HEK293 (cell line): Measurements from ENCODE around the gene TTC31.

ENCODE experiments used
- IKZF3 ChIP-seq: fragments of 450-650 bp; IDR thresholded peaks from 2 replicates; pipeline ENCODE4 v1.5.0; 2018; ENCODE audit warnings: missing biosample characterization, mild to moderate bottlenecking, missing genetic modification characterization, moderate library complexity
- MYNN ChIP-seq: fragments of 450-650 bp; formaldehyde crosslinking; IDR thresholded peaks from 2 replicates; pipeline ENCODE4 v1.5.1; 2016; ENCODE audit warnings: missing biosample characterization, missing genetic modification characterization, borderline replicate concordance
- ZFP41 ChIP-seq: fragments of 450-650 bp; formaldehyde crosslinking; IDR thresholded peaks from 2 replicates; pipeline ENCODE4 v1.5.1; 2016; ENCODE audit warnings: missing biosample characterization, missing genetic modification characterization, borderline replicate concordance
- ZNF121 ChIP-seq: fragments of 450-650 bp; formaldehyde crosslinking; IDR thresholded peaks from 2 replicates; pipeline ENCODE4 v1.5.1; 2016; ENCODE audit warnings: missing biosample characterization, missing genetic modification characterization
- ZNF133 ChIP-seq: fragments of 450-650 bp; formaldehyde crosslinking; IDR thresholded peaks from 2 replicates; pipeline ENCODE4 v1.5.1; 2016; ENCODE audit warnings: missing biosample characterization, missing genetic modification characterization
- ZNF184 ChIP-seq: fragments of 450-650 bp; IDR thresholded peaks from 2 replicates; pipeline ENCODE4 v1.5.1; 2018; ENCODE audit warnings: missing biosample characterization, mild to moderate bottlenecking, missing genetic modification characterization
- ZNF274 ChIP-seq, 2 experiments: fragments of 200-500 bp in 1 of 2; fragments of 450-650 bp in 1 of 2; sonication (Bioruptor generic) in 1 of 2; formaldehyde crosslinking in 1 of 2; IDR thresholded peaks; 2 replicates each; pipeline versions ENCODE4 v1.5.1 to v1.6.1; 2014 to 2016; ENCODE audit warnings: borderline replicate concordance in 1 of 2, inconsistent platforms in 1 of 2, low read length in 1 of 2, missing biosample characterization in 1 of 2, missing genetic modification characterization in 1 of 2
- ZNF366 ChIP-seq: fragments of 450-650 bp; formaldehyde crosslinking; conservative IDR thresholded peaks from 2 replicates; pipeline ENCODE4 v1.5.1; 2016; ENCODE audit warnings: missing biosample characterization, missing genetic modification characterization
- ZNF529 ChIP-seq: fragments of 450-650 bp; formaldehyde crosslinking; IDR thresholded peaks from 2 replicates; pipeline ENCODE4 v1.5.1; 2017; ENCODE audit warnings: missing genetic modification characterization, missing biosample characterization; ENCODE audit not compliant: insufficient replicate concordance
- ZNF530 ChIP-seq: fragments of 450-650 bp; formaldehyde crosslinking; IDR thresholded peaks from 2 replicates; pipeline ENCODE4 v1.5.1; 2016; ENCODE audit warnings: low read depth, missing biosample characterization, missing genetic modification characterization
- ZNF596 ChIP-seq: fragments of 450-650 bp; IDR thresholded peaks from 2 replicates; pipeline ENCODE4 v1.5.0; 2018; ENCODE audit warnings: missing biosample characterization, mild to moderate bottlenecking, missing genetic modification characterization, moderate library complexity
- ZNF626 ChIP-seq: fragments of 450-650 bp; sonication (Bioruptor Pico); formaldehyde crosslinking; IDR thresholded peaks from 2 replicates; pipeline ENCODE4 v1.5.1; 2018; ENCODE audit warnings: missing biosample characterization, missing genetic modification characterization, inconsistent platforms
- ZNF701 ChIP-seq: fragments of 450-650 bp; formaldehyde crosslinking; IDR thresholded peaks from 2 replicates; pipeline ENCODE4 v1.5.1; 2016; ENCODE audit warnings: missing biosample characterization, missing genetic modification characterization
- TF ChIP-seq, protein P1 (sequence below): fragments of 450-650 bp; formaldehyde crosslinking; IDR thresholded peaks from 2 replicates; pipeline ENCODE4 v1.5.1; 2016; ENCODE audit warnings: missing biosample characterization, missing genetic modification characterization, low read depth
- TF ChIP-seq, protein P2 (sequence below): fragments of 450-650 bp; formaldehyde crosslinking; IDR thresholded peaks from 2 replicates; pipeline ENCODE4 v1.5.1; 2016; ENCODE audit warnings: missing biosample characterization, missing genetic modification characterization
- TF ChIP-seq, protein P3 (sequence below): fragments of 450-650 bp; formaldehyde crosslinking; optimal IDR thresholded peaks from 2 replicates; pipeline ENCODE3; 2016; ENCODE audit warnings: missing biosample characterization, mild to moderate bottlenecking, missing genetic modification characterization
- TF ChIP-seq, protein P4 (sequence below): fragments of 450-650 bp; formaldehyde crosslinking; IDR thresholded peaks from 2 replicates; pipeline ENCODE4 v1.5.1; 2016; ENCODE audit warnings: missing biosample characterization, missing genetic modification characterization
- TF ChIP-seq, protein P5 (sequence below): fragments of 450-650 bp; formaldehyde crosslinking; IDR thresholded peaks from 2 replicates; pipeline ENCODE4; 2016; ENCODE audit warnings: missing biosample characterization, missing genetic modification characterization
- TF ChIP-seq, protein P6 (sequence below): fragments of 450-650 bp; formaldehyde crosslinking; IDR thresholded peaks from 2 replicates; pipeline ENCODE4 v1.5.1; 2017; ENCODE audit warnings: missing biosample characterization, missing genetic modification characterization
- TF ChIP-seq, protein P7 (sequence below): fragments of 450-650 bp; formaldehyde crosslinking; IDR thresholded peaks from 2 replicates; pipeline ENCODE4 v1.5.1; 2017; ENCODE audit warnings: missing biosample characterization, missing genetic modification characterization
- TF ChIP-seq, protein P8 (sequence below): fragments of 450-650 bp; IDR thresholded peaks from 2 replicates; pipeline ENCODE4 v1.5.1; 2018; ENCODE audit warnings: missing biosample characterization, missing genetic modification characterization

TTC31 gene

DNA sequence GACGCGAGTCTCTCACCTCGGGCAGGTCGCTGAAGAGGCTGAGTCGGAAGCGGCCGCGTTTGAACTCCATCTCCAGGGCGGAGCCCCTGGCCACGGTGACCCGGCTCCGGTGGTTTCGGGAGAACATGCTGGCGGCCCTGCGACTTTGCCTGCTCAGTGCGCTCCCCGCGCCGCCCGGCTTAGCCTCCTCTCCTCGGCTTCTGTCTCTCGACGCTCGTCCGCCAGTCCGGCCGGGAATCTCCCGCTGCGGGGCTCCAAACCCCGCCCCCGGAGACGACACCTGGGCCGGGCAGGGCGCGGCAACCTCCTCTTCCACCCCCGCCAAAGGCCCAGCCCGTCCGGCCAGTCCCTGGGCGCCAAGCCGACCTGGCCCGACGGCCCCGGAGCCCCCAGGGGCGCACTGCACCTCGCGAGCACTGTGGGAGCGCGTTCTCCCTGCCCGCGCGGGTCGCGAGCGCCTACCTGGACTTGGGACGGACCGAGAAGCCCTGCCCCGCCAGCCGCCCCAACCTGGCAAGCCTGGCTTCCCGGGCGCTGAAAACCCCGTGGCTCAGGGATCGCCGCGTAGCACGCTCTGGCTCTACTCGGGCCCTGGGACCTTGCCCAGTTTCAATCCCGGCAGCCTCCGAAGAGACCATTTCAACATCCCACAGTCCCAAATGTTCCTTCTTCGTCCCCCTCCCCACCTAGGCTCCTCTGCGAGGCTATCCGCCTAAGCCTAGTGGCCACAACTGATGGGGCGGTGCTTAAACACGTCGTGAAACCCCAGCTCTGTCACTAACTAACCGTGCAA lies 41.0 kb upstream of the TTC31 start, which contains the start of gene RTKN (continued):
- TF ChIP-seq, protein P1, sequence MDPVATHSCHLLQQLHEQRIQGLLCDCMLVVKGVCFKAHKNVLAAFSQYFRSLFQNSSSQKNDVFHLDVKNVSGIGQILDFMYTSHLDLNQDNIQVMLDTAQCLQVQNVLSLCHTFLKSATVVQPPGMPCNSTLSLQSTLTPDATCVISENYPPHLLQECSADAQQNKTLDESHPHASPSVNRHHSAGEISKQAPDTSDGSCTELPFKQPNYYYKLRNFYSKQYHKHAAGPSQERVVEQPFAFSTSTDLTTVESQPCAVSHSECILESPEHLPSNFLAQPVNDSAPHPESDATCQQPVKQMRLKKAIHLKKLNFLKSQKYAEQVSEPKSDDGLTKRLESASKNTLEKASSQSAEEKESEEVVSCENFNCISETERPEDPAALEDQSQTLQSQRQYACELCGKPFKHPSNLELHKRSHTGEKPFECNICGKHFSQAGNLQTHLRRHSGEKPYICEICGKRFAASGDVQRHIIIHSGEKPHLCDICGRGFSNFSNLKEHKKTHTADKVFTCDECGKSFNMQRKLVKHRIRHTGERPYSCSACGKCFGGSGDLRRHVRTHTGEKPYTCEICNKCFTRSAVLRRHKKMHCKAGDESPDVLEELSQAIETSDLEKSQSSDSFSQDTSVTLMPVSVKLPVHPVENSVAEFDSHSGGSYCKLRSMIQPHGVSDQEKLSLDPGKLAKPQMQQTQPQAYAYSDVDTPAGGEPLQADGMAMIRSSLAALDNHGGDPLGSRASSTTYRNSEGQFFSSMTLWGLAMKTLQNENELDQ (tag by site-specific recombination) = no peak
- TF ChIP-seq, protein P2, sequence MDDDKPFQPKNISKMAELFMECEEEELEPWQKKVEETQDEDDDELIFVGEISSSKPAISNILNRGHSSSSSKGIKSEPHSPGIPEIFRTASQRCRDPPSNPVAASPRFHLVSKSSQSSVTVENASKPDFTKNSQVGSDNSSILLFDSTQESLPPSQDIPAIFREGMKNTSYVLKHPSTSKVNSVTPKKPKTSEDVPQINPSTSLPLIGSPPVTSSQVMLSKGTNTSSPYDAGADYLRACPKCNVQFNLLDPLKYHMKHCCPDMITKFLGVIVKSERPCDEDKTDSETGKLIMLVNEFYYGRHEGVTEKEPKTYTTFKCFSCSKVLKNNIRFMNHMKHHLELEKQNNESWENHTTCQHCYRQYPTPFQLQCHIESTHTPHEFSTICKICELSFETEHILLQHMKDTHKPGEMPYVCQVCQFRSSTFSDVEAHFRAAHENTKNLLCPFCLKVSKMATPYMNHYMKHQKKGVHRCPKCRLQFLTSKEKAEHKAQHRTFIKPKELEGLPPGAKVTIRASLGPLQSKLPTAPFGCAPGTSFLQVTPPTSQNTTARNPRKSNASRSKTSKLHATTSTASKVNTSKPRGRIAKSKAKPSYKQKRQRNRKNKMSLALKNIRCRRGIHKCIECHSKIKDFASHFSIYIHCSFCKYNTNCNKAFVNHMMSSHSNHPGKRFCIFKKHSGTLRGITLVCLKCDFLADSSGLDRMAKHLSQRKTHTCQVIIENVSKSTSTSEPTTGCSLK (tag by site-specific recombination) = no peak
- TF ChIP-seq ZFP41 (tag by site-specific recombination) (no peak), ZNF274 (IDR thresholded peaks at IDR 0.05; ENCODE audit: low read length) (no peak), ZNF274 (tag by site-specific recombination; IDR thresholded peaks at IDR 0.05; ENCODE audit: borderline replicate concordance) (no peak), ZNF626 (no peak), ZNF530 (tag by site-specific recombination) (no peak), ZNF133 (tag by site-specific recombination) (no peak), ZNF366 (tag by site-specific recombination) (peak; percentile 39; the same call in 1 of the 2 replicates), ZNF596 (no peak), MYNN (tag by site-specific recombination) (no peak), ZNF184 (tag by site-specific recombination) (no peak), IKZF3 (tag by site-specific recombination) (no peak; the same call in 1 of the 2 replicates), ZNF529 (no peak), ZNF701 (tag by site-specific recombination) (no peak), ZNF121 (0 out of 2 replicates have a peak, but pooled peaks have one; percentile 64)
- TF ChIP-seq, protein P3, sequence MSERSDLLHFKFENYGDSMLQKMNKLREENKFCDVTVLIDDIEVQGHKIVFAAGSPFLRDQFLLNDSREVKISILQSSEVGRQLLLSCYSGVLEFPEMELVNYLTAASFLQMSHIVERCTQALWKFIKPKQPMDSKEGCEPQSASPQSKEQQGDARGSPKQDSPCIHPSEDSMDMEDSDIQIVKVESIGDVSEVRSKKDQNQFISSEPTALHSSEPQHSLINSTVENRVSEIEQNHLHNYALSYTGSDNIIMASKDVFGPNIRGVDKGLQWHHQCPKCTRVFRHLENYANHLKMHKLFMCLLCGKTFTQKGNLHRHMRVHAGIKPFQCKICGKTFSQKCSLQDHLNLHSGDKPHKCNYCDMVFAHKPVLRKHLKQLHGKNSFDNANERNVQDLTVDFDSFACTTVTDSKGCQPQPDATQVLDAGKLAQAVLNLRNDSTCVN = peak; percentile 93
- TF ChIP-seq, protein P4, sequence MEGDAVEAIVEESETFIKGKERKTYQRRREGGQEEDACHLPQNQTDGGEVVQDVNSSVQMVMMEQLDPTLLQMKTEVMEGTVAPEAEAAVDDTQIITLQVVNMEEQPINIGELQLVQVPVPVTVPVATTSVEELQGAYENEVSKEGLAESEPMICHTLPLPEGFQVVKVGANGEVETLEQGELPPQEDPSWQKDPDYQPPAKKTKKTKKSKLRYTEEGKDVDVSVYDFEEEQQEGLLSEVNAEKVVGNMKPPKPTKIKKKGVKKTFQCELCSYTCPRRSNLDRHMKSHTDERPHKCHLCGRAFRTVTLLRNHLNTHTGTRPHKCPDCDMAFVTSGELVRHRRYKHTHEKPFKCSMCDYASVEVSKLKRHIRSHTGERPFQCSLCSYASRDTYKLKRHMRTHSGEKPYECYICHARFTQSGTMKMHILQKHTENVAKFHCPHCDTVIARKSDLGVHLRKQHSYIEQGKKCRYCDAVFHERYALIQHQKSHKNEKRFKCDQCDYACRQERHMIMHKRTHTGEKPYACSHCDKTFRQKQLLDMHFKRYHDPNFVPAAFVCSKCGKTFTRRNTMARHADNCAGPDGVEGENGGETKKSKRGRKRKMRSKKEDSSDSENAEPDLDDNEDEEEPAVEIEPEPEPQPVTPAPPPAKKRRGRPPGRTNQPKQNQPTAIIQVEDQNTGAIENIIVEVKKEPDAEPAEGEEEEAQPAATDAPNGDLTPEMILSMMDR (tag by site-specific recombination) = 0 out of 2 replicates have a peak, but pooled peaks have one; percentile 31
- TF ChIP-seq, protein P5, sequence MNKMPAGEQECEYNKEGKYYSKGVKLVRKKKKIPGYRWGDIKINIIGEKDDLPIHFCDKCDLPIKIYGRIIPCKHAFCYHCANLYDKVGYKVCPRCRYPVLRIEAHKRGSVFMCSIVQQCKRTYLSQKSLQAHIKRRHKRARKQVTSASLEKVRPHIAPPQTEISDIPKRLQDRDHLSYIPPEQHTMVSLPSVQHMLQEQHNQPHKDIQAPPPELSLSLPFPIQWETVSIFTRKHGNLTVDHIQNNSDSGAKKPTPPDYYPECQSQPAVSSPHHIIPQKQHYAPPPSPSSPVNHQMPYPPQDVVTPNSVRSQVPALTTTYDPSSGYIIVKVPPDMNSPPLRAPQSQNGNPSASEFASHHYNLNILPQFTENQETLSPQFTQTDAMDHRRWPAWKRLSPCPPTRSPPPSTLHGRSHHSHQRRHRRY (tag by site-specific recombination) = no peak
- TF ChIP-seq, protein P6, sequence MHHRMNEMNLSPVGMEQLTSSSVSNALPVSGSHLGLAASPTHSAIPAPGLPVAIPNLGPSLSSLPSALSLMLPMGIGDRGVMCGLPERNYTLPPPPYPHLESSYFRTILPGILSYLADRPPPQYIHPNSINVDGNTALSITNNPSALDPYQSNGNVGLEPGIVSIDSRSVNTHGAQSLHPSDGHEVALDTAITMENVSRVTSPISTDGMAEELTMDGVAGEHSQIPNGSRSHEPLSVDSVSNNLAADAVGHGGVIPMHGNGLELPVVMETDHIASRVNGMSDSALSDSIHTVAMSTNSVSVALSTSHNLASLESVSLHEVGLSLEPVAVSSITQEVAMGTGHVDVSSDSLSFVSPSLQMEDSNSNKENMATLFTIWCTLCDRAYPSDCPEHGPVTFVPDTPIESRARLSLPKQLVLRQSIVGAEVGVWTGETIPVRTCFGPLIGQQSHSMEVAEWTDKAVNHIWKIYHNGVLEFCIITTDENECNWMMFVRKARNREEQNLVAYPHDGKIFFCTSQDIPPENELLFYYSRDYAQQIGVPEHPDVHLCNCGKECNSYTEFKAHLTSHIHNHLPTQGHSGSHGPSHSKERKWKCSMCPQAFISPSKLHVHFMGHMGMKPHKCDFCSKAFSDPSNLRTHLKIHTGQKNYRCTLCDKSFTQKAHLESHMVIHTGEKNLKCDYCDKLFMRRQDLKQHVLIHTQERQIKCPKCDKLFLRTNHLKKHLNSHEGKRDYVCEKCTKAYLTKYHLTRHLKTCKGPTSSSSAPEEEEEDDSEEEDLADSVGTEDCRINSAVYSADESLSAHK = no peak
- TF ChIP-seq, protein P7, sequence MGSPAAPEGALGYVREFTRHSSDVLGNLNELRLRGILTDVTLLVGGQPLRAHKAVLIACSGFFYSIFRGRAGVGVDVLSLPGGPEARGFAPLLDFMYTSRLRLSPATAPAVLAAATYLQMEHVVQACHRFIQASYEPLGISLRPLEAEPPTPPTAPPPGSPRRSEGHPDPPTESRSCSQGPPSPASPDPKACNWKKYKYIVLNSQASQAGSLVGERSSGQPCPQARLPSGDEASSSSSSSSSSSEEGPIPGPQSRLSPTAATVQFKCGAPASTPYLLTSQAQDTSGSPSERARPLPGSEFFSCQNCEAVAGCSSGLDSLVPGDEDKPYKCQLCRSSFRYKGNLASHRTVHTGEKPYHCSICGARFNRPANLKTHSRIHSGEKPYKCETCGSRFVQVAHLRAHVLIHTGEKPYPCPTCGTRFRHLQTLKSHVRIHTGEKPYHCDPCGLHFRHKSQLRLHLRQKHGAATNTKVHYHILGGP (tag by site-specific recombination) = no peak
- TF ChIP-seq, protein P8, sequence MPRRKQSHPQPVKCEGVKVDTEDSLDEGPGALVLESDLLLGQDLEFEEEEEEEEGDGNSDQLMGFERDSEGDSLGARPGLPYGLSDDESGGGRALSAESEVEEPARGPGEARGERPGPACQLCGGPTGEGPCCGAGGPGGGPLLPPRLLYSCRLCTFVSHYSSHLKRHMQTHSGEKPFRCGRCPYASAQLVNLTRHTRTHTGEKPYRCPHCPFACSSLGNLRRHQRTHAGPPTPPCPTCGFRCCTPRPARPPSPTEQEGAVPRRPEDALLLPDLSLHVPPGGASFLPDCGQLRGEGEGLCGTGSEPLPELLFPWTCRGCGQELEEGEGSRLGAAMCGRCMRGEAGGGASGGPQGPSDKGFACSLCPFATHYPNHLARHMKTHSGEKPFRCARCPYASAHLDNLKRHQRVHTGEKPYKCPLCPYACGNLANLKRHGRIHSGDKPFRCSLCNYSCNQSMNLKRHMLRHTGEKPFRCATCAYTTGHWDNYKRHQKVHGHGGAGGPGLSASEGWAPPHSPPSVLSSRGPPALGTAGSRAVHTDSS (tag by site-specific recombination) = no peak
